ENCODE data around the gene PRUNE2.

- TF ChIP-seq POLR2AphosphoS5 (IDR thresholded peaks at IDR 0.05; ENCODE audit: borderline replicate concordance, low read depth, low read length) = no peak
- TF ChIP-seq EZH2 (IDR thresholded peaks at IDR 0.05) = no peak
Observed at GRCh38 chr9:76637416-76637815, 268.5 kb downstream of the PRUNE2 start.
